Endothelial cell (in vitro differentiated cells): ENCODE results near the gene CCSER1. TPM values are rescaled to one million over a fixed set of nuclear protein-coding genes. Genes with fewer than 3 reads are reported as not detected.
"Not testable (repeated sequence)": the region's sequence is repeated elsewhere in the genome, so short reads cannot be mapped to it uniquely, and the experiment has no call there.

Source experiments
- DNase-seq: peaks from one replicate; pipeline ENCODE4 v3.0.0; 2021; ENCODE audit warnings: low spot score
- H3K27ac Mint-ChIP-seq: one replicate; pipeline ENCODE4 v1.8.0; 2021; ENCODE audit warnings: mixed read lengths, inconsistent platforms; ENCODE audit not compliant: unreplicated experiment
- H3K27me3 Mint-ChIP-seq: one replicate; pipeline ENCODE4 v1.8.0; 2021; ENCODE audit warnings: mild to moderate bottlenecking, moderate library complexity, mixed read lengths, inconsistent platforms; ENCODE audit not compliant: unreplicated experiment
- H3K36me3 Mint-ChIP-seq: one replicate; pipeline ENCODE4 v1.8.0; 2021; ENCODE audit warnings: mild to moderate bottlenecking, low read depth, mixed read lengths, inconsistent platforms; ENCODE audit not compliant: unreplicated experiment
- H3K4me1 Mint-ChIP-seq: one replicate; pipeline ENCODE4 v1.8.0; 2021; ENCODE audit warnings: mild to moderate bottlenecking, mixed read lengths, inconsistent platforms; ENCODE audit not compliant: unreplicated experiment
- H3K4me3 Mint-ChIP-seq: one replicate; pipeline ENCODE4 v1.8.0; 2021; ENCODE audit warnings: mild to moderate bottlenecking, mixed read lengths, inconsistent platforms; ENCODE audit not compliant: unreplicated experiment
- H3K9me3 Mint-ChIP-seq: one replicate; pipeline ENCODE4 v1.8.0; 2021; ENCODE audit warnings: mixed read lengths, inconsistent platforms; ENCODE audit not compliant: unreplicated experiment
- total RNA-seq: library from RNA; stranded (reverse); fragmentation: NEBNext Ultra II Directional; extraction: Animal tissue kit (Norgen Biotek cat#: 25700); gene quantifications from one replicate; pipeline ENCODE4 v1.2.1, GENCODE V29; 2021; ENCODE audit not compliant: unreplicated experiment
- TF ChIP-seq, protein P1 (sequence below): fragments of 200-600 bp; sonication (generic); IDR thresholded peaks from one replicate; pipeline ENCODE4 v1.5.0; 2021; ENCODE audit warnings: antibody characterized with exemption; ENCODE audit not compliant: unreplicated experiment

Gene CCSER1
- total RNA-seq, 1 donor from 2014 or later = 3.0 TPM

DNA sequence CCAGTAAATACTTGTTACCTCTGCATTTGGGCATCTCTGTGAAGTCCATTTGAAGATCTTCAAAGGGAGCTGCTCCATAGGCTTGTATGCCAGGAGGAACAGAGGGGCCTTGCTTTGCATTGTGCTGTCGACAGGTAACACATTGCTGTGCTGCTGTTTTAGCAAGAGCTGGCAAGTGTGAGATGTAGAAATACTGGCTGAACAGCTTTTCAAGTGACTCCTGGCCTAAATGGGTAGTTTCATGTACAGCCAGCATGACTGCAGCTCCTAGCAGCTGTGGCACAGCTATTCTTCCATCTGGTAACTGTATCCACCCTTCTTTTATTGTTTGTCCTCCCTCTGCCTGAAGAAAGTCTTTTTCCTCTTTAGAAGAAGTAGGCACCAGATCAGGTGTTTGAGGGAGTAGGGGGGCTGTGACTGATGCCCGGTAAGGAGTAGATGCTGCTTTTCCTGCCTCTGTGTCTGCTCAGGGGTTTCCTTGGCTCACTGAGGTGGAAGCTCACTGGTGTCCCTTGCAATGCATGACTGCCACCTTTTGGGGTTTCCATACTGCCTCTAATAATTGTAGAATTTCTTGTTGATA, 965.3 kb downstream of the CCSER1 start:
- TF ChIP-seq, protein P1, sequence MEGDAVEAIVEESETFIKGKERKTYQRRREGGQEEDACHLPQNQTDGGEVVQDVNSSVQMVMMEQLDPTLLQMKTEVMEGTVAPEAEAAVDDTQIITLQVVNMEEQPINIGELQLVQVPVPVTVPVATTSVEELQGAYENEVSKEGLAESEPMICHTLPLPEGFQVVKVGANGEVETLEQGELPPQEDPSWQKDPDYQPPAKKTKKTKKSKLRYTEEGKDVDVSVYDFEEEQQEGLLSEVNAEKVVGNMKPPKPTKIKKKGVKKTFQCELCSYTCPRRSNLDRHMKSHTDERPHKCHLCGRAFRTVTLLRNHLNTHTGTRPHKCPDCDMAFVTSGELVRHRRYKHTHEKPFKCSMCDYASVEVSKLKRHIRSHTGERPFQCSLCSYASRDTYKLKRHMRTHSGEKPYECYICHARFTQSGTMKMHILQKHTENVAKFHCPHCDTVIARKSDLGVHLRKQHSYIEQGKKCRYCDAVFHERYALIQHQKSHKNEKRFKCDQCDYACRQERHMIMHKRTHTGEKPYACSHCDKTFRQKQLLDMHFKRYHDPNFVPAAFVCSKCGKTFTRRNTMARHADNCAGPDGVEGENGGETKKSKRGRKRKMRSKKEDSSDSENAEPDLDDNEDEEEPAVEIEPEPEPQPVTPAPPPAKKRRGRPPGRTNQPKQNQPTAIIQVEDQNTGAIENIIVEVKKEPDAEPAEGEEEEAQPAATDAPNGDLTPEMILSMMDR = no peak
- peaks cover 1% of the 10 kb centered on the region for H3K27me3 Mint-ChIP-seq
- H3K27ac Mint-ChIP-seq = no peak overlapping the region
- H3K9me3 Mint-ChIP-seq = no peaks in the 10 kb centered on the region
- no peaks in the 10 kb centered on the region for H3K4me1 Mint-ChIP-seq
- no peak for DNase-seq
- no peak overlapping the region for H3K4me3 Mint-ChIP-seq
- peaks cover 7% of the 10 kb centered on the region for H3K36me3 Mint-ChIP-seq

DNA sequence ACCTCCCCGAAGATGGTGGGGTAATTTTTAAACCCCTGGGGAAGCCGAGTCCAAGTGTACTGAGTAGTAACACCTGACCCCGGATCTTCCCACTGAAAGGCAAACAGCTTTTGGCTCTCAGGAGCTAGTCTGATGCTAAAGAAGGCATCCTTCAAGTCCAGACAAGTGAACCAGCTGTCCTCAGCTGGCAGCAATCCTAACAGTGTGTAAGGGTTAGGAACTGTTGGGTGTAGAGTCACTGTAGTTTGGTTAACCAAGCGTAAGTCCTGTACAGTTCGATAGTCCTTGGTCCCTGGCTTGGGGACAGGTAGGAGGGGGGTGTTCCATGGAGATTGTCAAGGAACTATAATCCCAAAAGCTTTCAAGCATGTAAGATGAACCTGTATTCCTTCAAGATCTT, 967.0 kb downstream of the CCSER1 start:
- not testable (repeated sequence) for H3K27me3 Mint-ChIP-seq, H3K27ac Mint-ChIP-seq, H3K36me3 Mint-ChIP-seq, H3K4me1 Mint-ChIP-seq, DNase-seq, H3K9me3 Mint-ChIP-seq, H3K4me3 Mint-ChIP-seq

DNA sequence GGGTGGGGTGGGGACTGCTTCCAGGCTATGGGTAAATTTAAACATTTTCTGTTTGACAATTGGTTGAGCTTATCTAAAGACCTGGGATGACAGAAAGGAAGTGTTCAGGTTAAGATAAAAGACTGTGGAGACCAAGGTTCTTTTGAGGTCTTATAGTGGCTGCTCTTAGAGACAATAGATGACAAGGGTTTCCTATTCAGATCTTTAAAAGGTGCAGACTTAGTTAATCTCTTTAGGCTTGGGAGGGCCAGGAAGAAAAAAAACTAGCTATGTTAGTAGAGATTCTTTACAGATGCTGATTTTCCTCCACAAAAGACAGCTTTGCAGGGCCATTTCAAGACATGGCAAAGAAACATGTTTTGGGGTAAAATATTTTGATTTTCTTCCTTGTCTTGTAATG, 972.5 kb downstream of the CCSER1 start:
- H3K4me3 Mint-ChIP-seq = no peak overlapping the region
- no peak overlapping the region for H3K27ac Mint-ChIP-seq
- TF ChIP-seq, protein P1 = no peak
- no peak for DNase-seq
- peaks cover 12% of the 10 kb centered on the region for H3K36me3 Mint-ChIP-seq
- H3K9me3 Mint-ChIP-seq = no peaks in the 10 kb centered on the region
- H3K4me1 Mint-ChIP-seq = no peaks in the 10 kb centered on the region
- H3K27me3 Mint-ChIP-seq = no peaks in the 10 kb centered on the region

DNA sequence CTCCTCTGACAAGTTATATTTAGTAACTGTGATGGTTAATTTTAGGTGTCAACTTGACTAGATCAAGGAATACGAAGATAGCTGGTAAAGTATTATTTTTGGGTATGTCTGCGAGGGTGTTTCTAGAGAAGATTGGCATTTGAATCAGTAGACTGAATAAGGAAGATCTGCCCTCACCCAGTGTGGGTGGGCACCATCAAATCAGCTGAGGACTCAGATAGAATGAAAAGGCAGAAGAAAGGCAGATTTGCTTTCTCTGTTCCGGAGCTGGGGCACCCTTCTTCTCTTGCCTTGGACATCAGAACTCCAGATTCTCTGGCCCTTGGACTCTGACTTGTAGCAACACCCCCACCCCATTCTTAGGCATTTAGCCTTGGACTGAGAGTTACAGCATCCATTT, 981.6 kb downstream of the CCSER1 start:
- TF ChIP-seq, protein P1 = no peak
- Mint-ChIP-seq H3K4me3 (no peak overlapping the region), H3K4me1 (no peaks in the 10 kb centered on the region), H3K27me3 (no peaks in the 10 kb centered on the region), H3K9me3 (no peaks in the 10 kb centered on the region), H3K36me3 (peaks cover 5% of the 10 kb centered on the region), H3K27ac (no peak overlapping the region)
- no peak for DNase-seq

DNA sequence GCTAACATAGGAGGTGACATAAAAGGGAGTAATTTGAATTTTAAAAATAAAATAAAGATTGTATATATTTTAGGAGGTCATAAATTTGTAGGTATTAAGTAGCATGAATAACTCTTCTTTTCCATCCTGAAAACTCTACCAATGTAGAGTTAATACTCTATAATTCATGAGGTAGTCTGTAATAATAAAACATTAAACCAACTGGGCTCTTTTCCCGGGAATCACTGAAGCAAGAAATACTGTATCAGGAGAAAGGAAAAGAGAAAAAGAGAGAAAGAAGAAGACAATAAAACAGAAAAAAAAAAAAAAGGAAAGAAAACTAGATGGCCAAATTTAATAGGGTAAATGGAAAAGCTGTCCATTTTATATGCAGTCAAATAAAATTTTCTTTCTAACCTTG, 984.4 kb downstream of the CCSER1 start:
- Mint-ChIP-seq H3K9me3 (no peaks in the 10 kb centered on the region), H3K4me3 (no peak overlapping the region), H3K36me3 (no peaks in the 10 kb centered on the region), H3K27me3 (no peaks in the 10 kb centered on the region), H3K4me1 (no peaks in the 10 kb centered on the region), H3K27ac (no peak overlapping the region)
- no peak for DNase-seq
- TF ChIP-seq, protein P1 = no peak
